Measurements from ENCODE around the gene AICDA. TPM values are rescaled to one million over a fixed set of nuclear protein-coding genes. Genes with fewer than 3 reads are reported as not detected.
A peak's percentile ranks its signal among the peaks of the same experiment; 100 is the strongest.

AICDA gene
- total RNA-seq, 1 experiment from 2014 or later = not detected

DNA sequence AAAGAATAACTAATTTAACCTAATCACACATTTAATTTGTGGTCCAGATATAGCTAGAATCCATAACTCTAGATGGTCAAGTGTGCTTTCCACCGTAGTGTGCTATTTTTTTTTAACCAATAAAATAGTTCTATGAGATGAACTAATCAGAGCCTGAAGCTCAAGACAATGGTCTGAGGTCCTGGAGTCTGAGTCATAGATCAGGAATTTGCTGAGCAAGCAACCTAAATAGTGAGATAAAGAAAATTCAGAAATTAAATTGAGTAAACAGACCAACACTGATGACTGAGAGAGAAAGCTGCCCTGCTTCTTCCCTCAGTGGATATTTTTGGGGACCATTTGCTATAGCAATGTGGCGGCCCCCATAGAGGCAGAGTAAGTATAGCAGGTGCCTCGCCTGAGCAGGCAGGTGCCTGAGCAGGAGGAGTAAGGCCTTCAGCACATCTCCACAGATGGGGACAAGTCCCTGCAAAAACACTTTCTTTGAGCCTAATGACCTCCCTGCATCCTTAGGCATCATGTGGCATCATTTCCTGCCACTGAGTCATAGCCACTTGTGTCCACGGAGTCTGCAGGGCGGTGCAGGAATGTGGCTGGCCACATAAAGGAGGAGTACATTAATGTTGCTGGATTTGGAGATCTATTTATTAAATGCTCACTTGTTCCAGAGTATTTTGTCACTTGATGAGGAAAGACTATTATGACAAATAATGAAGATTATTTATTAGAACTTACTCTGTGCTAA lies 58.0 kb downstream of the AICDA start:
- peak; percentile 29 for DNase-seq (ENCODE audit: low spot score)

DNA sequence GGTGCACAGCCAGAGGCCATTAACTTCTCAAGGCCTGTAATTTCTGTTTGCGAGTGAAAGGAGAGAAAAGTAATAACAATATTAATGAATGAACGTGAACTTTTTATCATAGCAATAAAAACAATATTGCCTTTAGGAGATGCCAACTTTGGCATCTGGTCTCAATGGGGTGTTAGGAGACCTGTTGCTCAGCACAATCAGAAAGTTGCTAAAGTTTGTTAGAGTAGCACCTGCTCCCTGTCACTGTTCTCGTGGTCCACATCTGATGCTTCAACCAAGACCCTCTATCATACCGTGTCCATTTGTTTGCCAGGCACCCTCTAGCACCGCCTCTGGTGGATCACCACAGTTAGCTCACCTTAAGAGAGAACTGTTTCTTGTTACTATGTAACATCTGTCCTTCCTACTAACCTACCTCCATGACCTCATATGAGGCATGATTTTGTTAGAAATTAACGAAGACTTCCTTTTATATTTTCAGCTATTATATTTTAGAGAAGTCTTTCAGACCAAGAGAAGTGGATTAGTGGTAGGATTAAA lies 59.5 kb downstream of the AICDA start:
- DNase-seq (ENCODE audit: low spot score) = no peak

Other genes with a start within 250 kb of the AICDA start
- not detected in 2 replicates for gene CLEC6A, start 156.9 kb downstream of the AICDA start, total RNA-seq (2014; rRNA removed; shearing (Covaris generic))
- not detected in 2 replicates for gene CLEC4D, start 99.4 kb downstream of the AICDA start, total RNA-seq (2014; rRNA removed; shearing (Covaris generic))
- not detected in 2 replicates for gene CLEC4E, start 72.0 kb downstream of the AICDA start, total RNA-seq (2014; rRNA removed; shearing (Covaris generic))
- gene MFAP5, start 50.0 kb upstream of the AICDA start, total RNA-seq (2014; rRNA removed; shearing (Covaris generic)) = not detected in 2 replicates
- 15.9 and 18.6 TPM in 2 replicates for gene RIMKLB, start 85.1 kb upstream of the AICDA start, total RNA-seq (2014; rRNA removed; shearing (Covaris generic))
- not detected in 2 replicates for gene A2ML1, start 209.8 kb upstream of the AICDA start, total RNA-seq (2014; rRNA removed; shearing (Covaris generic))